OCI-M2 (cell line): ENCODE measurements around the gene ZNF775.

Experiments
- DNase-seq: peaks from one replicate; lab custom pipeline; 2025; ENCODE audit not compliant: unreplicated experiment; lab: John Stamatoyannopoulos, UW

ZNF775 gene

GRCh38 chr7:150400008-150400787 lies 21.1 kb downstream of the ZNF775 start:
- no peak for DNase-seq

- DNase-seq: no peak
Measured at GRCh38 chr7:150400788-150401423, 21.8 kb downstream of the ZNF775 start.

GRCh38 chr7:150401424-150401790 lies 22.3 kb downstream of the ZNF775 start:
- no peak for DNase-seq

- DNase-seq: no peak
Measured at GRCh38 chr7:150401861-150402631, 22.9 kb downstream of the ZNF775 start.

- no peak for DNase-seq
Measured at GRCh38 chr7:150402671-150403321, 23.7 kb downstream of the ZNF775 start.

GRCh38 chr7:150403376-150404171 lies 24.4 kb downstream of the ZNF775 start:
- no peak for DNase-seq

- DNase-seq: peak; percentile 65
Measured at GRCh38 chr7:150404172-150404804, 25.2 kb downstream of the ZNF775 start.

GRCh38 chr7:150404805-150405583 lies 25.9 kb downstream of the ZNF775 start:
- peak; percentile 45 for DNase-seq

- no peak for DNase-seq
Measured at GRCh38 chr7:150405584-150406311, 26.6 kb downstream of the ZNF775 start.

GRCh38 chr7:150406312-150406566 lies 27.1 kb downstream of the ZNF775 start:
- no peak for DNase-seq

- DNase-seq: no peak
Measured at GRCh38 chr7:150406567-150407421, 27.7 kb downstream of the ZNF775 start.

GRCh38 chr7:150407588-150408392 lies 28.7 kb downstream of the ZNF775 start:
- no peak for DNase-seq

GRCh38 chr7:150408393-150409299 lies 29.5 kb downstream of the ZNF775 start:
- no peak for DNase-seq

GRCh38 chr7:150409300-150410030 lies 30.3 kb downstream of the ZNF775 start:
- no peak for DNase-seq

GRCh38 chr7:150410131-150410530 lies 31.0 kb downstream of the ZNF775 start:
- DNase-seq: no peak
